GM12865 (cell line): Measurements from ENCODE around the gene JMJD8.
A peak's percentile ranks its signal among the peaks of the same experiment; 100 is the strongest.

Experiments used
- DNase-seq: peaks from one replicate; pipeline ENCODE4 v3.0.0; 2010; ENCODE audit warnings: low read depth
- H3K4me3 ChIP-seq: 2 replicates; pipeline ENCODE4 v1.5.1; 2011; ENCODE audit warnings: mild to moderate bottlenecking, low read depth, low read length, control low read depth
- TF ChIP-seq, protein P1 (sequence below): IDR thresholded peaks from 2 replicates; pipeline ENCODE4 v1.5.1; 2011; ENCODE audit warnings: low read length, control low read depth, low read depth, inconsistent platforms; ENCODE audit not compliant: insufficient read depth; ENCODE audit errors: missing control alignments

JMJD8 gene

DNA sequence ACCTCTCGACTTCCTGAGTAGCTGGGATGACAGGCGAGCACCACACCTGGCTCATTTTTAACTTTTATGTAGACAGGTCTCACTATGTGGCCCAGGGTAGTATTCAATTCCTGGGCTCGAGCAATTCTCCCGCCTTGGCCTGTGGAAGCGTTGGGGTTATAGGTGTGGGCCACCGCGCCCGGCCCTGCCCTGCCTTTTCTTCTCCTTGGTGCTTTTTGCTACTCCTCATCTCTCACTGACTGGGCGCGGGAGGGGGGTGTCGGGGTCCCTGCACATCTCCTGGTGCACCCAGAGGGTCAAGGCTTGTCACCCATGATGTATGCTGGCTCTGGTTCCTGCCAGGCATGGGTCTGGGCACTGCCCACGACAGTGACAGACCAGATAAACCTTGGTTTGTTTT, 39.6 kb downstream of the JMJD8 start:
- H3K4me3 ChIP-seq: no peak overlapping the region
- TF ChIP-seq, protein P1, sequence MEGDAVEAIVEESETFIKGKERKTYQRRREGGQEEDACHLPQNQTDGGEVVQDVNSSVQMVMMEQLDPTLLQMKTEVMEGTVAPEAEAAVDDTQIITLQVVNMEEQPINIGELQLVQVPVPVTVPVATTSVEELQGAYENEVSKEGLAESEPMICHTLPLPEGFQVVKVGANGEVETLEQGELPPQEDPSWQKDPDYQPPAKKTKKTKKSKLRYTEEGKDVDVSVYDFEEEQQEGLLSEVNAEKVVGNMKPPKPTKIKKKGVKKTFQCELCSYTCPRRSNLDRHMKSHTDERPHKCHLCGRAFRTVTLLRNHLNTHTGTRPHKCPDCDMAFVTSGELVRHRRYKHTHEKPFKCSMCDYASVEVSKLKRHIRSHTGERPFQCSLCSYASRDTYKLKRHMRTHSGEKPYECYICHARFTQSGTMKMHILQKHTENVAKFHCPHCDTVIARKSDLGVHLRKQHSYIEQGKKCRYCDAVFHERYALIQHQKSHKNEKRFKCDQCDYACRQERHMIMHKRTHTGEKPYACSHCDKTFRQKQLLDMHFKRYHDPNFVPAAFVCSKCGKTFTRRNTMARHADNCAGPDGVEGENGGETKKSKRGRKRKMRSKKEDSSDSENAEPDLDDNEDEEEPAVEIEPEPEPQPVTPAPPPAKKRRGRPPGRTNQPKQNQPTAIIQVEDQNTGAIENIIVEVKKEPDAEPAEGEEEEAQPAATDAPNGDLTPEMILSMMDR: no peak
- DNase-seq: no peak

DNA sequence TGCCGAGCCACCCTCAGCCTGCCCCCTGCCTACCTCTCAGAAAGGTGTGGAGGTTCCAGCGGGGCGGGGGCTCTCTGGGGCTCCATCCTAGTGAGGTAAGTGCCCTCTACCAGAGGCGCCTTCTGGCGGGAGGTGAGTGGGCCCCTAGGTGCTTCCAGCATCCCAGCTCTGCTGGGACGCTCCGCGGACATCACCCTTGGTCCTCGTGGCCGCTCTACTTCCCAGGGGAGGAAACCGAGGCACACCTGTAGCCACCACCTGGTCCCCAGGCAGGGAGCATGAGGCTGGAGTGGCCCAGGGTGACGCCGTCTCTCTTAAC, 41.1 kb downstream of the JMJD8 start:
- no peak for DNase-seq
- TF ChIP-seq, protein P1: no peak
- H3K4me3 ChIP-seq: peak overlapping the region; percentile 93

DNA sequence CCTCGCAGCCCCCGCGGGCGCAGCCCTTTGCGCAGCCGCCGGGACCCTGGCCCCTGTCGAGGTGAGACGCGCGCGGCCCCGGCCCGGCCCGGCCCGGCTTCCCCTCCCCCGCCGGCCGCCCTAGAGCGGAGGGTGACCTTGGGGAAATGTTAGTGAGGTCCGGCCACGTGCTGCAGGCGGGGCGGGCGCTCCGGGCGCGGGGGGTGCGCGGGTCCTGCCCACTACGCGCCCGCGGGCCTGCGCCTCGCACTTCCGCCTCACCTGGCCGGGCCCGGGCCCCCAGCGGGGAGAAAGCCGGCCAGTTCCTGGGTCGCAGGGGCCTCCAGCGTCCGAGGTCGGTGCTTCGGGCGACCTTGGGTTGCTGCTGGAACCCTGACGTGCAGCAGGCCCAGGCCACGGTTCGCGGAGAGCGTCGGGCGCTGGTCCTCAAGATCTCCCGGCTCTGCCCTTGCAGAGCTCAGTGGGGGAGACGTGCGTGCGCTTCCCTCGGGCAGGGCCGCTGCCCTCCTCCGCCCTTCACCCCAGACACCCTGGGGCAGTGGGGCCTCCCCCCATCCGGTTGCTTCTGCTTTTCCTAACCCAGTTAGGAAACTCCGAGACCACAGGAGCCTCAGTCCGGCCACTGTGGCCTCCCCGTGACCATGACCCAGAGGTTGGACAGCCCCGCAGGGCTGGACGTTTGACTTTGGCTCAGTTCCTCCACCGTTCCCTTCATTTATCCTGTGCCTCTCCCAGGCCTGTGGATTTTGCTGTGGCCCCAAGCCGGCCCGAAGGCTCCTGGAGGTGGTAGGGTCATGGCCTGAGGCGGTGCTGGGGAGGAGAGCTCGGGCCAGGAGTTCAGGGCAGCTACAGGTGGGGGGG, 41.7 kb downstream of the JMJD8 start:
- DNase-seq: peak; percentile 81
- TF ChIP-seq, protein P1: no peak
- peak overlapping the region; percentile 93 for H3K4me3 ChIP-seq

DNA sequence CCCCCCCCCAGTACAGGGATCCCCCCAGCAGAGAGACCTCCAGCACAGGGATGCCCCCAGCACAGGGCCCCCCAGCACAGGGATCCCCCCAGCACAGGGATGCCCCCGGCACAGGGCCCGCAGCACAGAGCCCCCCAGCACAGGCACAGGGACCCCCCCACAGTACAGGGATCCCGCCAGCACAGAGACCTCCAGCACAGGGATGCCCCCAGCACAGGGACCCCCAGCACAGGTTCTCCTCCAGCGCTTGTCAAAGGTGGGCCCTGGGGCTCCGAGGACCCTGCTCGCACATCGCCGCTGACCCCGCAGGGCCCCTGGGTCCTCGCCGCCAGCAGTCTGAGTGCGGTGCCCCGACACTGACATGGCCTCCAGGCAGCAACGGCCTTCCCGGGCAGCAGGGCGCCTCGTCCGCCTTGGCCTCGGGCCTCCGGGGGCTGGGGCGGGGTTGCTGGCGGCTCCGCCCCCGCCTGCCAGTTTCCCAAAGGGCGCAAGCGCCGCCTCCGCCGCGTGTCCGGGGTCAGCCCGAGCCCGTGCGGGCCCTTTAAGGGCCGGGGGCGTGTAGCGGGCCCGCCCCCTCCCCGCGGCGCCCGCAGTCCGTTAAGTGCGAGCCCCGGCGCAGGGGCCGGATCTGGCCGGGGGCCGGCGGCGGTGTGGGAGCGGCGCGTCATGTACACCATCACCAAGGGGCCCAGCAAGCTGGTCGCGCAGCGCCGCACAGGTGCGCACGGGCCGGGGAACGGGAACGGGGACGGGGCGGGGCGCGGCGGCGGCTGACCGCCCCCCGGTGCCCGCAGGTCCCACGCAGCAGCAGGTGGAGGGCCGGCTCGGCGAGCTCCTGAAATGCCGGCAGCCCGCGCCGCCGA, 42.6 kb downstream of the JMJD8 start, which contains the start of gene MCRIP2:
MCRIP2 (plus strand) TSS at position 503 of the 863 bp plus-strand sequence; CDS start at position 667, 164 bp downstream.
- TF ChIP-seq, protein P1: no peak
- DNase-seq: peak; percentile 90
- H3K4me3 ChIP-seq: peak within 1 kb of the TSS; percentile 93

DNA sequence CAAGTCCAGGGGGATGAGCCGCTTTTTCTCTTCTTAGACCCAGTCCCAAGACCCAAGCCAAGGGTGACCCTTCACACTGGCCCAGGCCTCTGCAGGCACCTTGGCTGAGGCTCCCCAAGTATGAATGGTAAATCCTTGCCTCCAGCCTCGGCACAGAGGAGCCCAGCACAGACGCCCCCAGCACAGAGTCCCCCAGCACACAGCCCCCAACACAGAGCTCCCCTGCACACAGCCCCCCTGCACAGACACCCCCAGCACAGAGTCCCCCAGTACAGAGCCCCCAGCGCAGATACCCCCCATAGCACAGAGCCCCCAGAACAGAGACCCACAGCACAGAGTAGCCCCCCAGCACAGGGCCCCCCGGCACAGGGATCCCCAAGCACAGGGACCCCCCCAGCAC, 43.5 kb downstream of the JMJD8 start:
- TF ChIP-seq, protein P1: no peak
- peak overlapping the region; percentile 93 for H3K4me3 ChIP-seq
- no peak for DNase-seq

DNA sequence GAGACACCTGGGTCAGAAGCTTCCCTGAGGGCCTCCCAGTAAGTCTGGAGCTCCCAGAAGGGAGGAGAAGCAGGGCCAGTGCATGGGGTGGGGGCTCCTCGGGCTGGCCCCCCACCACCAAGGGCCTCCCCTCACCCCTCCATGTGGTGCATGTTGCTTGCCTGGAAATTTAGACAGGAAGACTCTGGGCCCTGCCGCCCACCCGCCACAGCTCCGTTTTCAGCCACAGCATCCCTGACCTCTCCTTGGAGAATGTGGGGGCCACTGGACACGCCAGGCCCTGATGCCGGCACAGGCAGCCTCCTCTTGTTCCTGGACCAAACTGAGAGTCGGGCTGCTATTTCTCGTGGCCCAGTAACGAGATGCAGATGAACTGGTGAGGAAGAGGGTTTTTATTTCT, 45.3 kb downstream of the JMJD8 start:
- no peak overlapping the region for H3K4me3 ChIP-seq
- TF ChIP-seq, protein P1: no peak
- no peak for DNase-seq
